Endothelial cell of umbilical vein (primary cell): Measurements from ENCODE around the gene SPATA1.

Experiments used
- FOS ChIP-seq: IDR thresholded peaks from 2 replicates; pipeline ENCODE4 v1.6.1; 2011; ENCODE audit warnings: mild to moderate bottlenecking, low read length, moderate library complexity, borderline replicate concordance; ENCODE audit not compliant: insufficient read depth
- POLR2AphosphoS5 ChIP-seq: IDR thresholded peaks from 2 replicates; pipeline ENCODE4 v1.6.1; 2012; ENCODE audit warnings: low read depth, mild to moderate bottlenecking, control low read depth, low read length, moderate library complexity; ENCODE audit not compliant: insufficient read depth
- TF ChIP-seq, protein P1 (sequence below), 2 donors: IDR thresholded peaks; 1 replicate in 1 of 2; 2 replicates in 1 of 2; pipeline ENCODE4 v1.5.1; 2011; ENCODE audit warnings: low read length in 2 of 2, mild to moderate bottlenecking in 2 of 2, moderate library complexity in 2 of 2, control low read depth in 1 of 2, inconsistent platforms in 1 of 2, low read depth in 1 of 2; ENCODE audit not compliant: insufficient read depth in 1 of 2; ENCODE audit errors: extremely low read depth in 1 of 2

DNA sequence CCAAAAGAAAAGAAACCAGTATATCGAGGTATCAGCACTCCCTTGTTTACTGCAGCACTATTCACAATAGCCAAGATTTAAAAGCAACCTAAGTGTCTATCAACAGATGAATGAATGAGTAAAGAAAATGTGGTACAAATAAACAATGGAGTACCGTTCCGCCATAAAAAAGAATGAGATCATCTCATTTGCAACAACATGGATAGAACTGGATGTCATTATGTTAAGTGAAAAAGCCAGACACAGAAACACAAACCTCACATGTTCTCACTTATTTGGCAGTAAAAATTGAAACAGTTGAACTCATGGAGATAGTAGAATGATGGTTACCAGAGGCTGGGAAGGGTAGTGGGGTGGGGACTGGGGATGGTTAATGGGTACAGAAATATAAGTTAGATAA, 4.5 kb downstream of the SPATA1 start:
- no peak for TF ChIP-seq POLR2AphosphoS5
- TF ChIP-seq, protein P1, sequence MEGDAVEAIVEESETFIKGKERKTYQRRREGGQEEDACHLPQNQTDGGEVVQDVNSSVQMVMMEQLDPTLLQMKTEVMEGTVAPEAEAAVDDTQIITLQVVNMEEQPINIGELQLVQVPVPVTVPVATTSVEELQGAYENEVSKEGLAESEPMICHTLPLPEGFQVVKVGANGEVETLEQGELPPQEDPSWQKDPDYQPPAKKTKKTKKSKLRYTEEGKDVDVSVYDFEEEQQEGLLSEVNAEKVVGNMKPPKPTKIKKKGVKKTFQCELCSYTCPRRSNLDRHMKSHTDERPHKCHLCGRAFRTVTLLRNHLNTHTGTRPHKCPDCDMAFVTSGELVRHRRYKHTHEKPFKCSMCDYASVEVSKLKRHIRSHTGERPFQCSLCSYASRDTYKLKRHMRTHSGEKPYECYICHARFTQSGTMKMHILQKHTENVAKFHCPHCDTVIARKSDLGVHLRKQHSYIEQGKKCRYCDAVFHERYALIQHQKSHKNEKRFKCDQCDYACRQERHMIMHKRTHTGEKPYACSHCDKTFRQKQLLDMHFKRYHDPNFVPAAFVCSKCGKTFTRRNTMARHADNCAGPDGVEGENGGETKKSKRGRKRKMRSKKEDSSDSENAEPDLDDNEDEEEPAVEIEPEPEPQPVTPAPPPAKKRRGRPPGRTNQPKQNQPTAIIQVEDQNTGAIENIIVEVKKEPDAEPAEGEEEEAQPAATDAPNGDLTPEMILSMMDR (IDR thresholded peaks at IDR 0.05; ENCODE audit: extremely low read depth in 1 of 2, insufficient read depth in 1 of 2, low read depth in 1 of 2, low read length in 2 of 2) = no peak
- no peak for TF ChIP-seq FOS
